BJ (cell line): ENCODE measurements around the gene GANAB. TPM values are rescaled to one million over a fixed set of nuclear protein-coding genes. Genes with fewer than 3 reads are reported as not detected.
"Not testable (repeated sequence)": the region's sequence is repeated elsewhere in the genome, so short reads cannot be mapped to it uniquely, and the experiment has no call there.

ENCODE experiments used
- CTCF ChIA-PET: fragments of 350-600 bp; formaldehyde crosslinking; extraction: SDS; loops from one replicate; lab custom pipeline; 2021; ENCODE audit warnings: antibody characterized with exemption, inconsistent platforms; lab: Yijun Ruan, JAX
- POLR2A ChIA-PET: fragments of 300-600 bp; sonication (Branson Sonifier 250); formaldehyde crosslinking; extraction: SDS; loops from one replicate; lab custom pipeline; 2021; ENCODE audit warnings: antibody characterized with exemption; lab: Charles Lee
- DNase-seq: peaks from one replicate; pipeline ENCODE4 v3.0.0-alpha.2; 2011; ENCODE audit warnings: low read depth
- H3K27me3 ChIP-seq: 2 replicates; pipeline ENCODE4 v1.6.0; 2011; ENCODE audit warnings: low read length; ENCODE audit not compliant: control insufficient read depth, insufficient read depth
- H3K36me3 ChIP-seq: 2 replicates; pipeline ENCODE4 v1.5.1; 2011; ENCODE audit warnings: low read length; ENCODE audit not compliant: control insufficient read depth, insufficient read depth
- H3K4me3 ChIP-seq: 2 replicates; pipeline ENCODE4 v1.5.1; 2011; ENCODE audit warnings: low read depth, mild to moderate bottlenecking, control low read depth, low read length
- polyA plus RNA-seq: library from polyadenylated mRNA; depleted of rRNA; stranded (reverse); fragments of >200 nt; gene quantifications from 2 replicates; pipeline ENCODE4 v1.2.3, GENCODE V29; 2011
- TF ChIP-seq, protein P1 (sequence below): IDR thresholded peaks from 2 replicates; pipeline ENCODE4 v1.5.1; 2011; ENCODE audit warnings: low read depth, mild to moderate bottlenecking, control low read depth, inconsistent platforms, low read length, moderate library complexity; ENCODE audit not compliant: insufficient read depth

GANAB gene
- polyA plus RNA-seq, 1 experiment: 463 TPM

DNA sequence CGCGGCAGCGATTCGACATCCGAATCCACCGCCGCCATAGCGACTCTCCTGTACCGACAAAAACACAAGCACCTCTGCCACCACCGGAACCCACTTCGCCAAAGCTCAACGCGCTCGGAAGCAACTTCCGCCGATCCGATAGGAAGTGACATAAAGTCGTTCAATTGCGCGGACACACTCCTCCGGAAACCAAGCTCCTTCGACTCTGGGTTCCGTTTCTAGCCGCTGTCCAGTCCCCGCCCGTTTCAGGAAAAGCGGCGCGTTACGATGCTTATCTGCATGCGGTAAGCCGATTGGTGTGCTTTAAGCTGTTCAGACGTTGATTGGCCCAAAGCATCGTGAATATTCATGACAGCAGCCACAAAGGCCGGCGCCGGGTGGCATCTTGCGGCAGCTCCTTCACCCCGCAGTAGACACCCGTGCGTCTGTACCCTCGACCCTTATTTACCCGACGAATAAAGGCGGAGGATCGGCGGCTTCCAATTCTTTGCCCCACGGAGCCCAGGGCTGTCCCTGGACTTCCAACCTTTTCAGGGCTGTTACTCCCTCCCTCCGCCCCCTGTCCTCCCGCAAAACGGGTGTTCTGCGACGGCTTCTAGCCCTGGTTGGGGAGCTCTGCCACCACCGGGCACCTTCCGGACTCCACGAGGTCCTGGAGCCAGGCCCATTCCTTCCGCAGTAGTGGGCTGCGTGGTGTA, 54.8 kb downstream of the GANAB start, which contains the start of gene TUT1:
Gene TUT1 (minus strand): TSS at position 76 of the 698 bp plus-strand sequence. CDS start 38 bp downstream, at position 38.
- Histone ChIP-seq H3K27me3 (no peaks in the 10 kb centered on the region), H3K4me3 (peak within 1 kb of the TSS; percentile 51), H3K36me3 (peaks cover 22% of the 10 kb centered on the region)
- DNase-seq: peak; percentile 96
- TF ChIP-seq, protein P1, sequence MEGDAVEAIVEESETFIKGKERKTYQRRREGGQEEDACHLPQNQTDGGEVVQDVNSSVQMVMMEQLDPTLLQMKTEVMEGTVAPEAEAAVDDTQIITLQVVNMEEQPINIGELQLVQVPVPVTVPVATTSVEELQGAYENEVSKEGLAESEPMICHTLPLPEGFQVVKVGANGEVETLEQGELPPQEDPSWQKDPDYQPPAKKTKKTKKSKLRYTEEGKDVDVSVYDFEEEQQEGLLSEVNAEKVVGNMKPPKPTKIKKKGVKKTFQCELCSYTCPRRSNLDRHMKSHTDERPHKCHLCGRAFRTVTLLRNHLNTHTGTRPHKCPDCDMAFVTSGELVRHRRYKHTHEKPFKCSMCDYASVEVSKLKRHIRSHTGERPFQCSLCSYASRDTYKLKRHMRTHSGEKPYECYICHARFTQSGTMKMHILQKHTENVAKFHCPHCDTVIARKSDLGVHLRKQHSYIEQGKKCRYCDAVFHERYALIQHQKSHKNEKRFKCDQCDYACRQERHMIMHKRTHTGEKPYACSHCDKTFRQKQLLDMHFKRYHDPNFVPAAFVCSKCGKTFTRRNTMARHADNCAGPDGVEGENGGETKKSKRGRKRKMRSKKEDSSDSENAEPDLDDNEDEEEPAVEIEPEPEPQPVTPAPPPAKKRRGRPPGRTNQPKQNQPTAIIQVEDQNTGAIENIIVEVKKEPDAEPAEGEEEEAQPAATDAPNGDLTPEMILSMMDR: no peak
- ChIA-PET POLR2A (interaction anchor here (0.6 to 1.5 kb wide), 6 partner anchors 10 to 249 kb away, joined by 3 to 25 read pairs (median 8); partner anchors contain the start of genes C11orf98, CSKMT, EEF1G and MTA2), CTCF (interaction anchor here (0.6 to 3.2 kb wide), 23 partner anchors 10 to 228 kb away, joined by 3 to 16 read pairs (median 5); partner anchors contain the start of genes AHNAK, B3GAT3, C11orf98 and CSKMT)

DNA sequence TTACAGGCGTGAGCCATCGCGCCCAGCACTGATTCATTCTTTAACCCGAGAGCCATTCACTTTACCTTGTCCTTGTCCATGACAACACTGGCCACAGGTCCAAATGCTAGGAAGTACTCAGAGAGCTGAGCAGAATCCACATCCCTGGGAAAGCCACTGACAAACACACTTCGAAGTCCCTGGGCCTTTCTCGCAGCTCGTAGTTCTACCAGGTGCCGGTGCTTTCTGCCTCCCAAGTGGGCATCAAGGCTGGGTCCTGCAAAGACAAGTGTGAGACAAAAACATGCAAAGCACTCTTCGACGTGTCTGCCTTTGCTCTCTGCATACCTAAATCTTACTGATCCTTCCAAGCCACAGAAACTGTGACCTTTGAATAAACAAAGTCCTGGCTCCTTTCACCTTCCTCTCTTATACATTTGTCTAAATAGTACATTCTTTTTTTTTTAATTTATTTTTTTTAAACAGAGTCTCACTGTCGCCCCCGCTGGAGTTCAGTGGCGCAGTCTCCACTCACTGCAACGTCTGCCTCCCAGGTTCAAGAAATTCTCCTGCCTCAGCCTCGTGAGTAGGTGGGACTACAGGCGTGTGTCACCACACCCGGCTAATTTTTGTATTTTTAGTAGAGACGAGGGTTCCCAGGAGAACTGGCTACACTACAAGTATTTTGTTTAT, 57.3 kb downstream of the GANAB start:
- DNase-seq: no peak
- POLR2A ChIA-PET: no interaction called here
- CTCF ChIA-PET: interaction anchor here (0.6 to 1.7 kb wide), 4 partner anchors 11 to 289 kb away, joined by 3 to 8 read pairs (median 4); no protein-coding TSS in a partner anchor

DNA sequence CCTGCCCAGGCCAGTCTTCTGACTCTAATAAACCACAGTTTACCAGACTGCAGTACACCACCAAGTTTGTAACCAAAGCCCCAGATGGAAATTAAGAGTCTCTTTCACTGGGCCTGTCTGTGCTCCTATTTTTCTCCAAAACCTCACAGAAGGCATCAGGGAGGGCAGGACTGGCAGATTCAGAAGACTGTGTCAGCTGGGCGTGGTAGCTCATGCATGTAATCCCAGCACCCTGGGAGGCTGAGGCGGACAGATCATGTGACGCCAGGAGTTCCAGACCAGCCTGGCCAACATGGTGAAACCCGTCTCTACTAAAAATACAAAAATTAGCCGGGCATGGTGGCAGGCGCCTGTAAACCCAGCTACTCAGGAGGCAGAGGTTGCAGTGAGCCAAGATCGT, 61.1 kb downstream of the GANAB start:
- not testable (repeated sequence) for H3K27me3 ChIP-seq, DNase-seq, H3K36me3 ChIP-seq, H3K4me3 ChIP-seq
- POLR2A ChIA-PET: interaction anchor here (1.2 kb wide), 1 partner anchor 11 kb away, joined by 3 read pairs; the partner anchor contains the start of gene EEF1G
- CTCF ChIA-PET: interaction anchor here (0.7 to 1.1 kb wide), 3 partner anchors 11 to 191 kb away, joined by 3 to 4 read pairs (median 4); partner anchors contain the start of gene EEF1G

More for the DNA sequence above, 57.3 kb downstream of the GANAB start:
- TF ChIP-seq, protein P1: peak; percentile 39; the same call in 1 of the 2 replicates
- Histone ChIP-seq H3K36me3 (peaks cover 7% of the 10 kb centered on the region), H3K4me3 (no peak overlapping the region), H3K27me3 (no peaks in the 10 kb centered on the region)

DNA sequence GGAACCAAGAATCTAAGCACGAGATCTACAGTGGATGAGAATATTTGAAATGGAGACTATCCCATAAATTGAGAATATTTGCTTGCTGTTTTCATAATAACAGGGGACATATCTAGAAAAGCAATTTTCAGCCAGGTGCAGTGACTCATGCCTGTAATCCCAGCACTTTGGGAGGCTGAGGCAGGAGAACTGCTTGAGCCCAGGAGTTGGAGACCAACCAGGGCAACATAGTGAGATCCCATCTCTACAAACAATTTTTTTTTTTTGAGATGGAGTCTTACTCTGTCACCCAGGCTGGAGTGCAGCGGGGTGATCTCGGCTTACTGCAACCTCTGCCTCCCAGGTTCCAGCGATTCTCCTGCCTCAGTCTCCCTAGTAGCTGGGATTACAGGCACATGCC, 64.7 kb downstream of the GANAB start:
- H3K4me3 ChIP-seq, POLR2A ChIA-PET, DNase-seq, CTCF ChIA-PET, H3K27me3 ChIP-seq, H3K36me3 ChIP-seq: not testable (repeated sequence)

DNA sequence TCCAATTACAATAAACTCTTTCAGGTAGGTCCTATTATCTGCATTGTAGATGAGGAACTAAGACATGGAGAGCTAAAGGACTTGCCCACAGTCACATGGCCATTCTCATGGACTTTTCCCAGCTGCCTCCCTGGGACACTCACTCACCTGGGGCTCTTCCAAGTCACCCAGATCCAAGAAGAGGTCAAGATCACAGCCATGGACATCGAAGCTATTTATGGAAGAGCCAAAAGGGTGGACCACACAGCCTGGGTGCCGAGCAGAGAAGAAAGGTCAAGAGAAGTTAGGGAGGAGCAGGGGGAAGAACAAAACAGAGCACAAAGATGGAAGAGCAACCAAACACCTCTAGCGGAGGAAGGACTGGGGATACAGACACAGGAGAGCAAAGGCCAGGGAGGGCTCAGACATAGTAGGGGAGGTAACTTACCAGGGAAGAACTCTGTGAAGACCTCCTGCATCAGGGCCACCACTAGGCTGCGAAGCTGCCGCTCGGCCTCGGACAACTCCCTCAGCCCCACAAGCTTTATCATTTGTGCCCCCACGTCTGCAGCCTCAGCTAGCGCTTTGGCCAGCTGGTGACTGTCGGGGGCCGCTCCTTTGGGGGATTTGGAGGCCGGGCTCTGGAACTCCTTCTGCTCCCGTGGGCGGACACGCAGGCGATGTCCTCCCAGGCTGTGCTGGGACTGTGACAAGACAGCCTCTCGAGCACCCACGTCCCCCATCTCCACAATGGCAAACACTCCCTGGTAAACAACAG, 65.3 kb downstream of the GANAB start:
- H3K36me3 ChIP-seq: peaks cover 9% of the 10 kb centered on the region
- DNase-seq: no peak
- H3K4me3 ChIP-seq: no peak overlapping the region
- CTCF ChIA-PET: interaction anchor here (1.0 kb wide), 1 partner anchor 157 kb away, joined by 4 read pairs; no protein-coding TSS in a partner anchor
- POLR2A ChIA-PET: no interaction called here
- no peaks in the 10 kb centered on the region for H3K27me3 ChIP-seq
- TF ChIP-seq, protein P1: no peak
